HCT116 (cell line): ENCODE results near the gene CFAP74.

Source experiments
- CTCF ChIP-seq, 3 experiments: fragments of 200-600 bp in 1 of 3; sonication (generic) in 1 of 3; IDR thresholded peaks in 2 of 3; conservative IDR thresholded peaks in 1 of 3; 2 replicates each; pipeline ENCODE4 v1.5.1; 2012 to 2017; ENCODE audit warnings: low read depth in 2 of 3, low read length in 2 of 3, antibody characterized with exemption in 1 of 3, borderline replicate concordance in 1 of 3, control low read depth in 1 of 3, mild to moderate bottlenecking in 1 of 3, mixed read lengths in 1 of 3, mixed run types in 1 of 3, moderate library complexity in 1 of 3; ENCODE audit not compliant: insufficient read depth in 1 of 3
- EZH2 ChIP-seq: fragments of 200-600 bp; sonication (generic); IDR thresholded peaks from 2 replicates; pipeline ENCODE4 v1.6.1; 2017; ENCODE audit warnings: antibody characterized with exemption, mixed run types
- MAX ChIP-seq: IDR thresholded peaks from 2 replicates; pipeline ENCODE4 v1.6.1; 2012
- POLR2A ChIP-seq: IDR thresholded peaks from 2 replicates; pipeline ENCODE4 v1.7.0; 2011; ENCODE audit warnings: borderline replicate concordance; ENCODE audit not compliant: insufficient read depth, insufficient read length; ENCODE audit errors: extremely low read depth
- POLR2AphosphoS5 ChIP-seq: IDR thresholded peaks from 2 replicates; pipeline ENCODE4 v1.6.1; 2011; ENCODE audit warnings: mild to moderate bottlenecking, low read depth, low read length, moderate library complexity
- RAD21 ChIP-seq: IDR thresholded peaks from 2 replicates; pipeline ENCODE4 v1.6.1; 2012; ENCODE audit warnings: low read depth, mild to moderate bottlenecking
- ZFX ChIP-seq: fragments of 450-650 bp; IDR thresholded peaks from 2 replicates; pipeline ENCODE4 v1.6.1; 2017

- TF ChIP-seq CTCF (IDR thresholded peaks at IDR 0.05 in 2 of 3, conservative IDR thresholded peaks at IDR 0.05 in 1 of 3; ENCODE audit: borderline replicate concordance in 1 of 3, insufficient read depth in 1 of 3, low read depth in 2 of 3, low read length in 2 of 3): no peak
- no peak for TF ChIP-seq MAX
- no peak for TF ChIP-seq EZH2
- TF ChIP-seq POLR2A: no peak
- TF ChIP-seq POLR2AphosphoS5: no peak
- no peak for TF ChIP-seq ZFX
- TF ChIP-seq RAD21: no peak
Observed at GRCh38 chr1:1921901-1922701, 81.5 kb downstream of the CFAP74 start.
